Osteoblast (primary cell): ENCODE results near the gene HTR3A. TPM values are rescaled to one million over a fixed set of nuclear protein-coding genes. Genes with fewer than 3 reads are reported as not detected.

ENCODE experiments used
- DNase-seq: peaks from one replicate; pipeline ENCODE4 v3.0.0; 2011; ENCODE audit warnings: low spot score, mixed read lengths; ENCODE audit not compliant: insufficient read length; ENCODE audit errors: missing footprints
- H2AFZ ChIP-seq: 2 replicates; pipeline ENCODE4 v1.6.0; 2011; ENCODE audit warnings: mild to moderate bottlenecking, low read length
- H3K27ac ChIP-seq: 2 replicates; pipeline ENCODE4 v1.5.1; 2011; ENCODE audit warnings: mild to moderate bottlenecking, low read depth, low read length, moderate library complexity
- H3K27me3 ChIP-seq: 2 replicates; pipeline ENCODE4 v1.6.0; 2012; ENCODE audit warnings: mild to moderate bottlenecking, control low read depth, inconsistent platforms, low read length, moderate library complexity; ENCODE audit not compliant: insufficient read depth
- H3K36me3 ChIP-seq: 2 replicates; pipeline ENCODE4 v1.5.1; 2011; ENCODE audit warnings: mild to moderate bottlenecking, low read length, control low read depth, moderate library complexity; ENCODE audit not compliant: insufficient read depth
- H3K4me1 ChIP-seq: 2 replicates; pipeline ENCODE4 v1.5.1; 2011; ENCODE audit warnings: mild to moderate bottlenecking, low read length, control low read depth, moderate library complexity; ENCODE audit not compliant: insufficient read depth
- H3K4me2 ChIP-seq: 2 replicates; pipeline ENCODE4 v1.6.0; 2011; ENCODE audit warnings: mild to moderate bottlenecking, low read length; ENCODE audit not compliant: insufficient read depth
- H3K4me3 ChIP-seq: fragments of 200-600 bp; sonication (generic); 3 replicates; pipeline ENCODE4 v1.5.1; 2012; ENCODE audit warnings: mild to moderate bottlenecking, low read length, inconsistent platforms; ENCODE audit not compliant: insufficient read depth
- H3K79me2 ChIP-seq: 2 replicates; pipeline ENCODE4 v1.6.0; 2012; ENCODE audit warnings: mild to moderate bottlenecking, low read length, control low read depth, inconsistent platforms; ENCODE audit not compliant: insufficient read depth
- H3K9me3 ChIP-seq: 2 replicates; pipeline ENCODE4 v1.5.1; 2011; ENCODE audit warnings: low read depth, low read length, control low read depth
- H4K20me1 ChIP-seq: 2 replicates; pipeline ENCODE4 v1.6.0; 2012; ENCODE audit warnings: mild to moderate bottlenecking, low read length, control low read depth; ENCODE audit not compliant: insufficient read depth
- total RNA-seq: library from RNA; depleted of rRNA; stranded (reverse); fragments of >200 nt; gene quantifications from 2 replicates; pipeline ENCODE4 v1.2.3, GENCODE V29; 2012
- TF ChIP-seq, protein P1 (sequence below): IDR thresholded peaks from 2 replicates; pipeline ENCODE4 v1.5.1; 2011; ENCODE audit warnings: mild to moderate bottlenecking, low read depth, low read length, moderate library complexity; ENCODE audit errors: extremely low read depth

HTR3A gene
- total RNA-seq, 1 donor = not detected

- H2AFZ ChIP-seq = no peak overlapping the region
- no peaks in the 10 kb centered on the region for H3K9me3 ChIP-seq
- TF ChIP-seq, protein P1, sequence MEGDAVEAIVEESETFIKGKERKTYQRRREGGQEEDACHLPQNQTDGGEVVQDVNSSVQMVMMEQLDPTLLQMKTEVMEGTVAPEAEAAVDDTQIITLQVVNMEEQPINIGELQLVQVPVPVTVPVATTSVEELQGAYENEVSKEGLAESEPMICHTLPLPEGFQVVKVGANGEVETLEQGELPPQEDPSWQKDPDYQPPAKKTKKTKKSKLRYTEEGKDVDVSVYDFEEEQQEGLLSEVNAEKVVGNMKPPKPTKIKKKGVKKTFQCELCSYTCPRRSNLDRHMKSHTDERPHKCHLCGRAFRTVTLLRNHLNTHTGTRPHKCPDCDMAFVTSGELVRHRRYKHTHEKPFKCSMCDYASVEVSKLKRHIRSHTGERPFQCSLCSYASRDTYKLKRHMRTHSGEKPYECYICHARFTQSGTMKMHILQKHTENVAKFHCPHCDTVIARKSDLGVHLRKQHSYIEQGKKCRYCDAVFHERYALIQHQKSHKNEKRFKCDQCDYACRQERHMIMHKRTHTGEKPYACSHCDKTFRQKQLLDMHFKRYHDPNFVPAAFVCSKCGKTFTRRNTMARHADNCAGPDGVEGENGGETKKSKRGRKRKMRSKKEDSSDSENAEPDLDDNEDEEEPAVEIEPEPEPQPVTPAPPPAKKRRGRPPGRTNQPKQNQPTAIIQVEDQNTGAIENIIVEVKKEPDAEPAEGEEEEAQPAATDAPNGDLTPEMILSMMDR = no peak
- H3K4me1 ChIP-seq = no peaks in the 10 kb centered on the region
- no peak for DNase-seq
- H3K4me2 ChIP-seq = no peak overlapping the region
- H3K79me2 ChIP-seq = no peaks in the 10 kb centered on the region
- no peak overlapping the region for H3K4me3 ChIP-seq
- H3K36me3 ChIP-seq = no peaks in the 10 kb centered on the region
- H4K20me1 ChIP-seq = peaks cover 2% of the 10 kb centered on the region
- H3K27me3 ChIP-seq = peaks cover 8% of the 10 kb centered on the region
- H3K27ac ChIP-seq = no peak overlapping the region
These were observed 58.7 kb downstream of the HTR3A start for GRCh38 chr11:114033572-114033971.

DNA sequence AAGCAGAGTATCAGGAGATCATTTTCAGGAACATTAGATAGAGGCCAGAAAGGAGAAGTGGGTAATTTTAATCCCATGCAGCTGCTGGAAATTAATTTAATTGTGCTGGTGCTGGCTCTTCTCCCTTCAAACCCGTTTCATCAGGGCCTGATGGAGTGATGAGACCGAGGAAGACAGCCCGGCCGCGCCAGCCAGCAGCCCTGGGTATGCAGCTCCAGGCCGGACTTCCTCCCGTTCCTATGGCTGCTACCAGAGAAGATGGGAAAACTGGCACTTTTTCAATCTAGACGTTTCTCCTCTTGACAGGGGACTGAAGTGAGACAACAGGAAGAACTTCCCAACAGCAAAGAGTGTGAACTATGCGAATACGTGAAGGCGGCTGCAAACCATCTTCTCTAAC is 60.0 kb downstream of the HTR3A start:
- no peak overlapping the region for H3K27ac ChIP-seq
- TF ChIP-seq, protein P1 = no peak

GRCh38 chr11:114036147-114036811 is 61.4 kb downstream of the HTR3A start:
- TF ChIP-seq, protein P1 = peak; percentile 68

More for the DNA sequence above, 60.0 kb downstream of the HTR3A start:
- no peak overlapping the region for H3K4me2 ChIP-seq
- no peaks in the 10 kb centered on the region for H3K4me1 ChIP-seq
- peaks cover 8% of the 10 kb centered on the region for H3K27me3 ChIP-seq
- H4K20me1 ChIP-seq = peaks cover 2% of the 10 kb centered on the region
- H2AFZ ChIP-seq = no peak overlapping the region
- no peaks in the 10 kb centered on the region for H3K9me3 ChIP-seq
- no peak overlapping the region for H3K4me3 ChIP-seq
- no peak for DNase-seq
- H3K36me3 ChIP-seq = no peaks in the 10 kb centered on the region
- no peaks in the 10 kb centered on the region for H3K79me2 ChIP-seq

DNA sequence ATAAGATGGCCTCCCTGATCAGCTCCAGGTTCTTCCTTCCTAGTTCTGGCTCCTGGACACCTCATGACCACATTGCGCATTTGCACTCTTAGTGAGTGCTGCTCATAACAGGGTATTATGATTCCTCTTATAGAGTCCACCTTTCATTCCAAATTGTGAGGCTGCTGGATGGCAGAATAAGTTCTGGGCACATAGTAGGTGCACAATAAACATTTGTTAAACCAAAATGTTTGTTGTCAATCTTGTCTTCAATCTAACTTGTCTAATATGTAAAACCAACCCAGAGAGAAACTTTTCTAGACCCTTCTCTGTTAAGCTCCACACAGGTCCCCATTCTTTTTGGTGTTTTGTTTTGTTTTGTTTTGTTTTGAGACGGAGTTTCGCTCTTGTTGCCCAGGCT is 62.0 kb downstream of the HTR3A start:
- peaks cover 8% of the 10 kb centered on the region for H3K27me3 ChIP-seq
- peaks cover 5% of the 10 kb centered on the region for H3K4me1 ChIP-seq
- H4K20me1 ChIP-seq = peaks cover 2% of the 10 kb centered on the region
- TF ChIP-seq, protein P1 = no peak
- no peak overlapping the region for H2AFZ ChIP-seq
- H3K36me3 ChIP-seq = no peaks in the 10 kb centered on the region
- H3K27ac ChIP-seq = no peak overlapping the region
- DNase-seq = no peak
- H3K4me3 ChIP-seq = no peak overlapping the region
- H3K79me2 ChIP-seq = no peaks in the 10 kb centered on the region
- no peaks in the 10 kb centered on the region for H3K9me3 ChIP-seq
- peak overlapping the region; percentile 82 for H3K4me2 ChIP-seq

More at GRCh38 chr11:114036147-114036811, 61.4 kb downstream of the HTR3A start:
- no peaks in the 10 kb centered on the region for H3K9me3 ChIP-seq
- H3K27me3 ChIP-seq = peaks cover 8% of the 10 kb centered on the region
- H3K27ac ChIP-seq = no peak overlapping the region
- H2AFZ ChIP-seq = peak overlapping the region; percentile 78
- peaks cover 5% of the 10 kb centered on the region for H3K4me1 ChIP-seq
- H3K4me3 ChIP-seq = peak overlapping the region; percentile 69
- peak; percentile 86 for DNase-seq
- peaks cover 2% of the 10 kb centered on the region for H4K20me1 ChIP-seq
- H3K4me2 ChIP-seq = peak overlapping the region; percentile 82
- H3K79me2 ChIP-seq = no peaks in the 10 kb centered on the region
- H3K36me3 ChIP-seq = no peaks in the 10 kb centered on the region
